ENCODE measurements around the gene ERICH4. TPM values are rescaled to one million over a fixed set of nuclear protein-coding genes. Genes with fewer than 3 reads are reported as not detected.

Gene ERICH4
- total and polyA plus RNA-seq, 2 of the 13 experiments (the other 11 are each of a cell fraction or from before 2014, with no cell fraction given): 0.40 to 0.64 TPM

GRCh38 chr19:41397086-41398049, 45.6 kb upstream of the ERICH4 start, which contains the start of the genes BCKDHA and EXOSC5 (continued):
- TF ChIP-seq ZMYM2 (CRISPR knock-in tag; IDR thresholded peaks at IDR 0.05) (no peak), ZNF607 (CRISPR knock-in tag; IDR thresholded peaks at IDR 0.05; ENCODE audit: borderline replicate concordance) (0 out of 2 replicates have a peak, but pooled peaks have one; percentile 93), ZNF512 (CRISPR knock-in tag; IDR thresholded peaks at IDR 0.05) (no peak), MYNN (CRISPR knock-in tag; IDR thresholded peaks at IDR 0.05; ENCODE audit: low read depth) (no peak), PAF1 (CRISPR knock-in tag; IDR thresholded peaks at IDR 0.05) (no peak), ZNF292 (CRISPR knock-in tag; IDR thresholded peaks at IDR 0.05; ENCODE audit: borderline replicate concordance, low read depth) (no peak), ZNF142 (CRISPR knock-in tag; IDR thresholded peaks at IDR 0.05) (peak; percentile 48; the same call in 1 of the 2 replicates), ZNF30 (CRISPR knock-in tag; IDR thresholded peaks at IDR 0.05) (no peak), DBP (CRISPR knock-in tag; IDR thresholded peaks at IDR 0.05; ENCODE audit: not compliant biosample characterization) (peak; percentile 87), ZNF850 (CRISPR knock-in tag; conservative IDR thresholded peaks at IDR 0.05) (no peak), NCOA1 (CRISPR knock-in tag; IDR thresholded peaks at IDR 0.05) (no peak), PAWR (CRISPR knock-in tag; IDR thresholded peaks at IDR 0.05; ENCODE audit: borderline replicate concordance) (no peak), STAT5B (CRISPR knock-in tag; IDR thresholded peaks at IDR 0.05) (peak; percentile 72; the same call in 1 of the 2 replicates), TRIM22 (IDR thresholded peaks at IDR 0.05) (no peak), ZNF468 (CRISPR knock-in tag; IDR thresholded peaks at IDR 0.05) (no peak), SMARCE1 (IDR thresholded peaks at IDR 0.05; ENCODE audit: borderline replicate concordance) (no peak), FOXK1 (CRISPR knock-in tag; IDR thresholded peaks at IDR 0.05; ENCODE audit: borderline replicate concordance, low read depth) (peak; percentile 100), ZKSCAN1 (IDR thresholded peaks at IDR 0.05; ENCODE audit: low read length) (no peak)

Measured in HepG2 (cell line).